ENCODE measurements around the gene FOXK2.
"Not testable (repeated sequence)": the region's sequence is repeated elsewhere in the genome, so short reads cannot be mapped to it uniquely, and the experiment has no call there.

The FOXK2 gene

GRCh38 chr17:82506402-82506801 lies 13.1 kb upstream of the FOXK2 start:
- not testable (repeated sequence) for H3K9ac ChIP-seq (ENCODE audit: low read length in 5 of 5); H3K9me3 ChIP-seq (ENCODE audit: control insufficient read depth in 5 of 5, low read length in 5 of 5); H3K27me3 ChIP-seq (ENCODE audit: control insufficient read depth in 5 of 5, insufficient read depth in 4 of 5, low read length in 5 of 5); H3K4me3 ChIP-seq (ENCODE audit: low read depth in 1 of 5, low read length in 5 of 5); H3K36me3 ChIP-seq (ENCODE audit: control insufficient read depth in 5 of 5, insufficient read depth in 5 of 5, low read length in 5 of 5); H3K27ac ChIP-seq (ENCODE audit: low read depth, low read length); H3K4me1 ChIP-seq (ENCODE audit: control insufficient read depth in 5 of 5, insufficient read depth in 5 of 5, low read length in 5 of 5)

GRCh38 chr17:82507631-82508175 lies 11.8 kb upstream of the FOXK2 start:
- no peaks in the 10 kb centered on the region for H3K27me3 ChIP-seq (ENCODE audit: control insufficient read depth in 5 of 5, insufficient read depth in 4 of 5, low read length in 5 of 5)
- no peaks in the 10 kb centered on the region for H3K36me3 ChIP-seq (ENCODE audit: control insufficient read depth in 5 of 5, insufficient read depth in 5 of 5, low read length in 5 of 5)
- no peak overlapping the region for H3K9ac ChIP-seq (ENCODE audit: low read length in 5 of 5)
- H3K27ac ChIP-seq (ENCODE audit: low read depth, low read length) = no peak overlapping the region
- H3K4me3 ChIP-seq (ENCODE audit: low read depth in 1 of 5, low read length in 5 of 5) = no peak overlapping the region
- H3K9me3 ChIP-seq (ENCODE audit: control insufficient read depth in 5 of 5, low read length in 5 of 5) = no peaks in the 10 kb centered on the region
- H3K4me1 ChIP-seq (ENCODE audit: control insufficient read depth in 5 of 5, insufficient read depth in 5 of 5, low read length in 5 of 5) = no peaks in the 10 kb centered on the region

- not testable (repeated sequence) for H3K36me3 ChIP-seq (ENCODE audit: control insufficient read depth in 5 of 5, insufficient read depth in 5 of 5, low read length in 5 of 5); H3K27ac ChIP-seq (ENCODE audit: low read depth, low read length); H3K9me3 ChIP-seq (ENCODE audit: control insufficient read depth in 5 of 5, low read length in 5 of 5); H3K4me3 ChIP-seq (ENCODE audit: low read depth in 1 of 5, low read length in 5 of 5); H3K9ac ChIP-seq (ENCODE audit: low read length in 5 of 5); H3K27me3 ChIP-seq (ENCODE audit: control insufficient read depth in 5 of 5, insufficient read depth in 4 of 5, low read length in 5 of 5); H3K4me1 ChIP-seq (ENCODE audit: control insufficient read depth in 5 of 5, insufficient read depth in 5 of 5, low read length in 5 of 5)
Measured at GRCh38 chr17:82511642-82512041, 7.9 kb upstream of the FOXK2 start.

- H3K4me1 ChIP-seq (ENCODE audit: control insufficient read depth in 5 of 5, insufficient read depth in 5 of 5, low read length in 5 of 5); H3K27me3 ChIP-seq (ENCODE audit: control insufficient read depth in 5 of 5, insufficient read depth in 4 of 5, low read length in 5 of 5); H3K4me3 ChIP-seq (ENCODE audit: low read depth in 1 of 5, low read length in 5 of 5); H3K36me3 ChIP-seq (ENCODE audit: control insufficient read depth in 5 of 5, insufficient read depth in 5 of 5, low read length in 5 of 5); H3K9ac ChIP-seq (ENCODE audit: low read length in 5 of 5); H3K9me3 ChIP-seq (ENCODE audit: control insufficient read depth in 5 of 5, low read length in 5 of 5); H3K27ac ChIP-seq (ENCODE audit: low read depth, low read length): not testable (repeated sequence)
Measured at GRCh38 chr17:82513864-82514263, 5.7 kb upstream of the FOXK2 start.

- Histone ChIP-seq H3K27me3 (ENCODE audit: control insufficient read depth in 5 of 5, insufficient read depth in 4 of 5, low read length in 5 of 5) (no peaks in the 10 kb centered on the region), H3K4me1 (ENCODE audit: control insufficient read depth in 5 of 5, insufficient read depth in 5 of 5, low read length in 5 of 5) (peaks cover 0 to 17% (median 13%) of the 10 kb centered on the region in 5 donors), H3K36me3 (ENCODE audit: control insufficient read depth in 5 of 5, insufficient read depth in 5 of 5, low read length in 5 of 5) (no peaks in the 10 kb centered on the region), H3K4me3 (ENCODE audit: low read depth in 1 of 5, low read length in 5 of 5) (no peak overlapping the region), H3K27ac (ENCODE audit: low read depth, low read length) (no peak overlapping the region), H3K9me3 (ENCODE audit: control insufficient read depth in 5 of 5, low read length in 5 of 5) (no peaks in the 10 kb centered on the region), H3K9ac (ENCODE audit: low read length in 5 of 5) (no peak overlapping the region)
Measured at GRCh38 chr17:82517230-82517865, 2.2 kb upstream of the FOXK2 start.

- H3K4me1 ChIP-seq (ENCODE audit: control insufficient read depth in 5 of 5, insufficient read depth in 5 of 5, low read length in 5 of 5) = peaks cover 0 to 30% (median 24%) of the 10 kb centered on the region in 5 donors
- H3K9ac ChIP-seq (ENCODE audit: low read length in 5 of 5) = peak overlapping the region; percentile 17 to 86 (median 56)
- H3K27ac ChIP-seq (ENCODE audit: low read depth, low read length) = peak overlapping the region; percentile 80
- H3K36me3 ChIP-seq (ENCODE audit: control insufficient read depth in 5 of 5, insufficient read depth in 5 of 5, low read length in 5 of 5) = no peaks in the 10 kb centered on the region
- H3K9me3 ChIP-seq (ENCODE audit: control insufficient read depth in 5 of 5, low read length in 5 of 5) = no peaks in the 10 kb centered on the region
- peak overlapping the region; percentile 72 to 83 (median 74) for H3K4me3 ChIP-seq (ENCODE audit: low read depth in 1 of 5, low read length in 5 of 5)
- H3K27me3 ChIP-seq (ENCODE audit: control insufficient read depth in 5 of 5, insufficient read depth in 4 of 5, low read length in 5 of 5) = no peaks in the 10 kb centered on the region
Measured at GRCh38 chr17:82519971-82520903, 705 bp downstream of the FOXK2 start.

- H3K36me3 ChIP-seq (ENCODE audit: control insufficient read depth in 5 of 5, insufficient read depth in 5 of 5, low read length in 5 of 5) = no peaks in the 10 kb centered on the region
- no peak overlapping the region for H3K9ac ChIP-seq (ENCODE audit: low read length in 5 of 5)
- H3K9me3 ChIP-seq (ENCODE audit: control insufficient read depth in 5 of 5, low read length in 5 of 5) = no peaks in the 10 kb centered on the region
- no peak overlapping the region for H3K4me3 ChIP-seq (ENCODE audit: low read depth in 1 of 5, low read length in 5 of 5)
- H3K4me1 ChIP-seq (ENCODE audit: control insufficient read depth in 5 of 5, insufficient read depth in 5 of 5, low read length in 5 of 5) = peaks cover 0 to 50% (median 48%) of the 10 kb centered on the region in 5 donors
- no peaks in the 10 kb centered on the region for H3K27me3 ChIP-seq (ENCODE audit: control insufficient read depth in 5 of 5, insufficient read depth in 4 of 5, low read length in 5 of 5)
- H3K27ac ChIP-seq (ENCODE audit: low read depth, low read length) = no peak overlapping the region
Measured at GRCh38 chr17:82524540-82524939, 5.0 kb downstream of the FOXK2 start.

GRCh38 chr17:82525712-82526111 lies 6.2 kb downstream of the FOXK2 start:
- no peaks in the 10 kb centered on the region for H3K9me3 ChIP-seq (ENCODE audit: control insufficient read depth in 5 of 5, low read length in 5 of 5)
- H3K27ac ChIP-seq (ENCODE audit: low read depth, low read length) = peak overlapping the region; percentile 44
- H3K36me3 ChIP-seq (ENCODE audit: control insufficient read depth in 5 of 5, insufficient read depth in 5 of 5, low read length in 5 of 5) = no peaks in the 10 kb centered on the region
- peak overlapping the region in 1 of 5 donors; percentile 25 for H3K9ac ChIP-seq (ENCODE audit: low read length in 5 of 5)
- H3K27me3 ChIP-seq (ENCODE audit: control insufficient read depth in 5 of 5, insufficient read depth in 4 of 5, low read length in 5 of 5) = no peaks in the 10 kb centered on the region
- no peak overlapping the region for H3K4me3 ChIP-seq (ENCODE audit: low read depth in 1 of 5, low read length in 5 of 5)
- peaks cover 0 to 48% (median 46%) of the 10 kb centered on the region in 5 donors for H3K4me1 ChIP-seq (ENCODE audit: control insufficient read depth in 5 of 5, insufficient read depth in 5 of 5, low read length in 5 of 5)

GRCh38 chr17:82527898-82528297 lies 8.4 kb downstream of the FOXK2 start:
- no peak overlapping the region for H3K27ac ChIP-seq (ENCODE audit: low read depth, low read length)
- H3K36me3 ChIP-seq (ENCODE audit: control insufficient read depth in 5 of 5, insufficient read depth in 5 of 5, low read length in 5 of 5) = no peaks in the 10 kb centered on the region
- peaks cover 0 to 49% (median 46%) of the 10 kb centered on the region in 5 donors for H3K4me1 ChIP-seq (ENCODE audit: control insufficient read depth in 5 of 5, insufficient read depth in 5 of 5, low read length in 5 of 5)
- no peaks in the 10 kb centered on the region for H3K9me3 ChIP-seq (ENCODE audit: control insufficient read depth in 5 of 5, low read length in 5 of 5)
- no peak overlapping the region for H3K4me3 ChIP-seq (ENCODE audit: low read depth in 1 of 5, low read length in 5 of 5)
- no peak overlapping the region for H3K9ac ChIP-seq (ENCODE audit: low read length in 5 of 5)
- H3K27me3 ChIP-seq (ENCODE audit: control insufficient read depth in 5 of 5, insufficient read depth in 4 of 5, low read length in 5 of 5) = no peaks in the 10 kb centered on the region

All from subcutaneous abdominal adipose tissue (tissue), 5 donors.